ENCODE results near the gene GLP2R. TPM values are rescaled to one million over a fixed set of nuclear protein-coding genes. Genes with fewer than 3 reads are reported as not detected.

GLP2R gene
- total RNA-seq, 1 donor from 2014 or later = not detected

DNA sequence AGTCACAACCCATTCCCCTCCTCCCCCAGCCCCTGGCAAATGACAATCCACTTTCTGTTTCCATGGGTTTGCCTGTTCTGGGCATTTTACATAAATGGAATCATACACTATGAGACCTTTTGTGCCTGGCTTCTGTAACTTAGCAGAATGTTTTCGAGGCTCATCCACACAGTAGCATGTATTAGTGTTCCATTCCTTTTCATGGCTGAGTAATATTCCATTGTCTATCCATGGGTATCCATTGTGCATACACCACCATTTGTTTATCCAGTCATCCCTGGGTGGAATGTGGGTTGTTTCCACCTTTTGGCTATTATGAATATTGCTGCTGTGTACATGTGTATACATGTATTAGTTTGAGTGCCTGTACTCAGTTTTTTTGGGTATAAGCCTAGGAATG, 113.0 kb downstream of the GLP2R start:
- Mint-ChIP-seq H3K36me3 (peaks cover 10% of the 10 kb centered on the region), H3K27ac (no peak overlapping the region), H3K4me1 (ENCODE audit: unreplicated experiment) (no peaks in the 10 kb centered on the region), H3K27me3 (peaks cover 3% of the 10 kb centered on the region), H3K9me3 (no peaks in the 10 kb centered on the region), H3K4me3 (no peak overlapping the region)
- TF ChIP-seq, protein P1, sequence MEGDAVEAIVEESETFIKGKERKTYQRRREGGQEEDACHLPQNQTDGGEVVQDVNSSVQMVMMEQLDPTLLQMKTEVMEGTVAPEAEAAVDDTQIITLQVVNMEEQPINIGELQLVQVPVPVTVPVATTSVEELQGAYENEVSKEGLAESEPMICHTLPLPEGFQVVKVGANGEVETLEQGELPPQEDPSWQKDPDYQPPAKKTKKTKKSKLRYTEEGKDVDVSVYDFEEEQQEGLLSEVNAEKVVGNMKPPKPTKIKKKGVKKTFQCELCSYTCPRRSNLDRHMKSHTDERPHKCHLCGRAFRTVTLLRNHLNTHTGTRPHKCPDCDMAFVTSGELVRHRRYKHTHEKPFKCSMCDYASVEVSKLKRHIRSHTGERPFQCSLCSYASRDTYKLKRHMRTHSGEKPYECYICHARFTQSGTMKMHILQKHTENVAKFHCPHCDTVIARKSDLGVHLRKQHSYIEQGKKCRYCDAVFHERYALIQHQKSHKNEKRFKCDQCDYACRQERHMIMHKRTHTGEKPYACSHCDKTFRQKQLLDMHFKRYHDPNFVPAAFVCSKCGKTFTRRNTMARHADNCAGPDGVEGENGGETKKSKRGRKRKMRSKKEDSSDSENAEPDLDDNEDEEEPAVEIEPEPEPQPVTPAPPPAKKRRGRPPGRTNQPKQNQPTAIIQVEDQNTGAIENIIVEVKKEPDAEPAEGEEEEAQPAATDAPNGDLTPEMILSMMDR (conservative IDR thresholded peaks at IDR 0.05) = no peak
- DNase-seq (ENCODE audit: extremely low spot score, unreplicated experiment) = no peak

DNA sequence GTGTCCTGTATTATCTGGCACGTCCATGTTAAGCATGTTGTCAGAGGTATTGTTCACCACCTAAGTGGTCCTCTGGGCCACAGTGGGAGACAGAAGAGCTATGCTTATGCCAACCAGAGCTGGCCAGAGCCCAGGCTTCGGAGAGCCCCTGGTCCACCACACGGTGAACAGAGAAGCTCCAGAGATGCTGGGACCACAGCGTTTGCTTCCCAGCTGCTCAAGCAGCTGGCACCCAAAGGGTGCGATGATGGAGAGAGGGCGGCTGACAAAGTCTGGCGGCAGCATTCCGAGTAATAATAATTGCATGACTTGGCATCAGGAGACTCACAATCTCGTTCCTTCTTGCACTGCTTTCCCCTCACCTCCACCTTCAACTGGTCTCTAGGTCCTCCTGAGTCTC, 115.1 kb downstream of the GLP2R start:
- peaks cover 3% of the 10 kb centered on the region for H3K27me3 Mint-ChIP-seq
- H3K4me3 Mint-ChIP-seq = no peak overlapping the region
- TF ChIP-seq, protein P1 (conservative IDR thresholded peaks at IDR 0.05) = no peak
- no peaks in the 10 kb centered on the region for H3K9me3 Mint-ChIP-seq
- no peaks in the 10 kb centered on the region for H3K4me1 Mint-ChIP-seq (ENCODE audit: unreplicated experiment)
- no peak for DNase-seq (ENCODE audit: extremely low spot score, unreplicated experiment)
- peaks cover 10% of the 10 kb centered on the region for H3K36me3 Mint-ChIP-seq
- H3K27ac Mint-ChIP-seq = no peak overlapping the region

DNA sequence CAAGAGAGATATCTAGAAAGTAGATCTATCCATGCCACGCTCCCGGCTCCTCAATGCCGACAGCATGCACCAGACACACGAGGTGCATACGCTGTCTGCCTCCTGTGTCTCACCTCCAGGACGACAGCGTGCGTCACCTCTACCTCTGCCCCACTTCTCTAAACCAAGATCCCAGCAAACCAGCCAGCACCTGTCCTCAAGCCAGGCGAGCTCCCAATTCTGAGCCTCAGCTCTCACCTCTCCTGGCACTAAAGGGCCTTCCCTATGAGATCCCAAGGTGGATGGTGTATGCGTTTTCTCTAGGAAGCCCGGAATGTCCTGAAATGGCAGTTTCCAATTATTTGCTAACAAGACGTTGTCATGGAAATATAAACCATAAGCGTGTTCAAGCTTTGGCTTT, 115.6 kb downstream of the GLP2R start:
- Mint-ChIP-seq H3K27me3 (peaks cover 3% of the 10 kb centered on the region), H3K27ac (no peak overlapping the region), H3K4me3 (no peak overlapping the region), H3K4me1 (ENCODE audit: unreplicated experiment) (no peaks in the 10 kb centered on the region), H3K9me3 (no peaks in the 10 kb centered on the region), H3K36me3 (peaks cover 10% of the 10 kb centered on the region)
- DNase-seq (ENCODE audit: extremely low spot score, unreplicated experiment) = no peak
- TF ChIP-seq, protein P1 (conservative IDR thresholded peaks at IDR 0.05) = no peak

Other genes starting within 250 kb of the GLP2R start
- gene CFAP52, start 249.3 kb upstream of the GLP2R start, total RNA-seq (ENCODE audit: low replicate concordance) = 7.0 TPM in 1 of 2 replicates, not detected in the other
- 6.6 and 16.9 TPM in 2 replicates for gene USP43, start 180.4 kb upstream of the GLP2R start, total RNA-seq (ENCODE audit: low replicate concordance)
- gene DHRS7C, start 34.3 kb upstream of the GLP2R start, total RNA-seq (ENCODE audit: low replicate concordance) = not detected in 2 replicates
- gene GSG1L2, start 3.8 kb upstream of the GLP2R start, total RNA-seq (ENCODE audit: low replicate concordance) = not detected in 2 replicates
- 0.14 TPM in 1 of 2 replicates, not detected in the other for gene RCVRN, start 79.3 kb downstream of the GLP2R start, total RNA-seq (ENCODE audit: low replicate concordance)

Measured in type B pancreatic cell (in vitro differentiated cells).